ENCODE measurements around the gene KLK14.

The KLK14 gene

GRCh38 chr19:51066393-51067186, 16.1 kb downstream of the KLK14 start:
- TF ChIP-seq CTCF (IDR thresholded peaks at IDR 0.05; ENCODE audit: borderline replicate concordance, insufficient read depth, low read depth, low read length): no peak
- H3K4me3 ChIP-seq (ENCODE audit: low read depth, low read length): no peak overlapping the region

- H3K4me3 ChIP-seq (ENCODE audit: low read depth, low read length): no peak overlapping the region
- TF ChIP-seq CTCF (IDR thresholded peaks at IDR 0.05; ENCODE audit: borderline replicate concordance, insufficient read depth, low read depth, low read length): no peak
Observed at GRCh38 chr19:51065221-51065960, 17.3 kb downstream of the KLK14 start.

GRCh38 chr19:51064534-51065220, 18.0 kb downstream of the KLK14 start, which contains the start of gene KLK13:
TSS of gene KLK13 (minus strand) at chr19:51065092. CDS start at chr19:51065067, 25 bp downstream.
- no peak within 1 kb of the TSS for H3K4me3 ChIP-seq (ENCODE audit: low read depth, low read length)
- no peak for TF ChIP-seq CTCF (IDR thresholded peaks at IDR 0.05; ENCODE audit: borderline replicate concordance, insufficient read depth, low read depth, low read length)

- no peak for TF ChIP-seq CTCF (IDR thresholded peaks at IDR 0.05; ENCODE audit: borderline replicate concordance, insufficient read depth, low read depth, low read length)
- H3K4me3 ChIP-seq (ENCODE audit: low read depth, low read length): no peak overlapping the region
Observed at GRCh38 chr19:51063664-51064063, 19.0 kb downstream of the KLK14 start.

GRCh38 chr19:51060973-51061372, 21.7 kb downstream of the KLK14 start:
- H3K4me3 ChIP-seq (ENCODE audit: low read depth, low read length): no peak overlapping the region
- no peak for TF ChIP-seq CTCF (IDR thresholded peaks at IDR 0.05; ENCODE audit: borderline replicate concordance, insufficient read depth, low read depth, low read length)

- no peak overlapping the region for H3K4me3 ChIP-seq (ENCODE audit: low read depth, low read length)
- TF ChIP-seq CTCF (IDR thresholded peaks at IDR 0.05; ENCODE audit: borderline replicate concordance, insufficient read depth, low read depth, low read length): no peak
Observed at GRCh38 chr19:51060336-51060735, 22.4 kb downstream of the KLK14 start.

Measured in GM12875 (cell line).